HCT116 (cell line): ENCODE data around the gene DGKZ. TPM values are rescaled to one million over a fixed set of nuclear protein-coding genes. Genes with fewer than 3 reads are reported as not detected.

Experiments
- ATAC-seq: fragments of 200-7000 bp; cut with Tn5 transposase; 2 replicates; pipeline ENCODE4 v1.9.1; 2020; ENCODE audit warnings: mild to moderate bottlenecking, moderate library complexity
- BruUV-seq: library from RNA; stranded (reverse); fragments of 400-500 nt; replicated peaks from 2 replicates; lab custom pipeline; 2021; lab: Mats Ljungman, UMichigan
- CTCF ChIA-PET: fragments of 300-600 bp; sonication (Branson Sonifier 250); formaldehyde crosslinking; loops from one replicate; lab custom pipeline; 2021; ENCODE audit warnings: antibody characterized with exemption; lab: Charles Lee
- POLR2A ChIA-PET: fragments of 300-600, 350-600 bp; sonication (Branson Sonifier 250); formaldehyde crosslinking; loops from one replicate; lab custom pipeline; 2021; ENCODE audit warnings: antibody characterized with exemption; lab: Charles Lee
- RAD21 ChIA-PET, 2 experiments: fragments of 300-600 bp; sonication (Branson Sonifier 250); formaldehyde crosslinking; loops; one replicate each; lab custom pipeline; 2023; ENCODE audit warnings: low total read pairs in 2 of 2; ENCODE audit not compliant: uncharacterized antibody in 2 of 2, unreplicated experiment in 2 of 2, low non-redundant PET in 1 of 2; lab: Charles Lee
- DNase-seq: peaks from one replicate; pipeline ENCODE4 v3.0.0-alpha.2; 2010; ENCODE audit warnings: low read depth, low spot score
- H2AFZ ChIP-seq: fragments of 200-600 bp; shearing (Covaris generic), sonication (generic); 2 replicates; pipeline ENCODE4 v1.6.1; 2017; ENCODE audit warnings: low read depth, mixed run types, mixed read lengths, antibody characterized with exemption, low read length; ENCODE audit not compliant: poor library complexity, severe bottlenecking
- H3K27ac ChIP-seq: 2 replicates; pipeline ENCODE4 v1.5.1; 2012; ENCODE audit warnings: low read depth, low read length
- H3K27me3 ChIP-seq: fragments of 200-600 bp; sonication (generic); 2 replicates; pipeline ENCODE4 v1.6.1; 2016; ENCODE audit warnings: mixed run types, low read length, mixed read lengths; ENCODE audit not compliant: insufficient read depth
- H3K36me3 ChIP-seq, 2 experiments: fragments of 200-500 bp in 1 of 2; fragments of 200-600 bp in 1 of 2; sonication (Bioruptor generic) in 1 of 2; sonication (generic) in 1 of 2; 2 replicates each; pipeline versions ENCODE4 v1.5.1 to v1.6.1; 2014 to 2016; ENCODE audit warnings: low read length in 2 of 2, inconsistent platforms in 1 of 2, mixed read lengths in 1 of 2, mixed run types in 1 of 2; ENCODE audit not compliant: insufficient read depth in 2 of 2, control insufficient read depth in 1 of 2
- H3K4me1 ChIP-seq, 2 experiments: fragments of 200-600 bp in 1 of 2; sonication (generic) in 1 of 2; 2 replicates each; pipeline versions ENCODE4 v1.5.1 to v1.6.1; 2012 to 2017; ENCODE audit warnings: low read length in 2 of 2, inconsistent platforms in 1 of 2, mild to moderate bottlenecking in 1 of 2, mixed read lengths in 1 of 2, mixed run types in 1 of 2, moderate library complexity in 1 of 2; ENCODE audit not compliant: insufficient read depth in 2 of 2, control insufficient read depth in 1 of 2
- H3K4me2 ChIP-seq: fragments of 200-600 bp; sonication (generic); 2 replicates; pipeline ENCODE4 v1.6.1; 2017; ENCODE audit warnings: mixed run types, low read length, mixed read lengths
- H3K4me3 ChIP-seq, 2 experiments: fragments of 200-600 bp in 1 of 2; sonication (generic) in 1 of 2; replicated peaks in 1 of 2; 2 replicates each; pipeline ENCODE4 v1.5.1; 2011 to 2016; ENCODE audit warnings: low read length in 2 of 2, control low read depth in 1 of 2, low read depth in 1 of 2, mild to moderate bottlenecking in 1 of 2, mixed read lengths in 1 of 2, mixed run types in 1 of 2
- H3K79me2 ChIP-seq: fragments of 200-600 bp; sonication (generic); 2 replicates; pipeline ENCODE4 v1.6.1; 2017; ENCODE audit warnings: mild to moderate bottlenecking, mixed run types, low read length, moderate library complexity, mixed read lengths; ENCODE audit not compliant: insufficient read depth
- H3K9ac ChIP-seq: fragments of 200-600 bp; sonication (generic); 2 replicates; pipeline ENCODE4 v1.6.1; 2016; ENCODE audit warnings: low read length, mixed read lengths
- H3K9me2 ChIP-seq: fragments of 200-600 bp; sonication (generic), shearing (Covaris generic); 2 replicates; pipeline ENCODE4 v1.6.1; 2017; ENCODE audit warnings: mixed run types, mild to moderate bottlenecking, moderate library complexity; ENCODE audit not compliant: insufficient read depth
- H3K9me3 ChIP-seq, 2 experiments: fragments of 200-500 bp in 1 of 2; fragments of 200-600 bp in 1 of 2; sonication (Bioruptor generic) in 1 of 2; sonication (generic) in 1 of 2; 2 replicates each; pipeline ENCODE4 v1.6.1; 2014 to 2017; ENCODE audit warnings: low read length in 2 of 2, mixed read lengths in 2 of 2, inconsistent platforms in 1 of 2, low read depth in 1 of 2, mild to moderate bottlenecking in 1 of 2, mixed run types in 1 of 2, moderate library complexity in 1 of 2; ENCODE audit not compliant: control insufficient read depth in 1 of 2, insufficient read depth in 1 of 2
- H4K20me1 ChIP-seq: fragments of 200-600 bp; sonication (generic), shearing (Covaris generic); 2 replicates; pipeline ENCODE4 v1.6.1; 2017; ENCODE audit warnings: mixed run types, mild to moderate bottlenecking, moderate library complexity; ENCODE audit not compliant: insufficient read depth
- EGR1 ChIP-seq: IDR thresholded peaks from 2 replicates; pipeline ENCODE4 v1.6.1; 2012; ENCODE audit warnings: low read depth
- ELF1 ChIP-seq: IDR thresholded peaks from 2 replicates; pipeline ENCODE4 v1.6.1; 2012; ENCODE audit warnings: low read depth, borderline replicate concordance
- EZH2phosphoT487 ChIP-seq: fragments of 200-600 bp; IDR thresholded peaks from 2 replicates; pipeline ENCODE4 v1.6.1; 2018; ENCODE audit warnings: antibody characterized with exemption, borderline replicate concordance
- FOSL1 ChIP-seq: IDR thresholded peaks from 2 replicates; pipeline ENCODE4 v1.6.1; 2012; ENCODE audit warnings: low read depth
- POLR2AphosphoS5 ChIP-seq: IDR thresholded peaks from 2 replicates; pipeline ENCODE4 v1.6.1; 2011; ENCODE audit warnings: mild to moderate bottlenecking, low read depth, low read length, moderate library complexity
- RAD21 ChIP-seq: IDR thresholded peaks from 2 replicates; pipeline ENCODE4 v1.6.1; 2012; ENCODE audit warnings: low read depth, mild to moderate bottlenecking
- SIN3A ChIP-seq: IDR thresholded peaks from 2 replicates; pipeline ENCODE4 v1.6.1; 2012; ENCODE audit warnings: low read depth
- ZNF274 ChIP-seq: fragments of 200-500 bp; sonication (Bioruptor generic); IDR thresholded peaks from 2 replicates; pipeline ENCODE4 v1.6.1; 2014; ENCODE audit warnings: mild to moderate bottlenecking, low read depth, low read length, inconsistent platforms
- intact Hi-C: fragments of 100-400 bp; cut with micrococcal nuclease; formaldehyde crosslinking; loops from 2 replicates; pipeline ENCODE4 v1.10.0; 2022
- total RNA-seq: library from RNA; stranded (reverse); gene quantifications from one replicate; pipeline ENCODE4 v1.2.1, GENCODE V29; 2021; ENCODE audit not compliant: unreplicated experiment
- TF ChIP-seq, protein P1 (sequence below): IDR thresholded peaks from 2 replicates; pipeline ENCODE4 v1.6.1; 2012
- TF ChIP-seq, protein P2 (sequence below): IDR thresholded peaks from 2 replicates; pipeline ENCODE4 v1.6.1; 2012

DGKZ gene
- total RNA-seq, 1 experiment from 2014 or later, result 70.2 TPM

GRCh38 chr11:46378296-46378695 is 31.0 kb downstream of the DGKZ start:
- H3K36me3 ChIP-seq, result peaks cover 0 to 4% of the 10 kb centered on the region in 2 experiments; a peak in 2 of 4 replicates
- ChIA-PET RAD21 (no interaction called here), POLR2A (interaction anchor here (0.6 kb wide), 1 partner anchor 34 kb away, joined by 3 read pairs; no protein-coding TSS in a partner anchor)
- no peak overlapping the region for H3K4me2 ChIP-seq
- no peaks in the 10 kb centered on the region for H3K9me3 ChIP-seq
- DNase-seq, result no peak
- H3K27ac ChIP-seq, result no peak overlapping the region; the same call in 1 of the 2 replicates
- no peaks in the 10 kb centered on the region for H4K20me1 ChIP-seq
- no peak overlapping the region for H3K9ac ChIP-seq
- intact Hi-C loops, result no loop called here
- H2AFZ ChIP-seq, result no peak overlapping the region
- no peak for ATAC-seq
- no peak overlapping the region for H3K4me3 ChIP-seq
- peaks cover 12% of the 10 kb centered on the region; the same call in 1 of the 2 replicates for H3K79me2 ChIP-seq
- H3K9me2 ChIP-seq, result no peaks in the 10 kb centered on the region
- TF ChIP-seq, protein P1, sequence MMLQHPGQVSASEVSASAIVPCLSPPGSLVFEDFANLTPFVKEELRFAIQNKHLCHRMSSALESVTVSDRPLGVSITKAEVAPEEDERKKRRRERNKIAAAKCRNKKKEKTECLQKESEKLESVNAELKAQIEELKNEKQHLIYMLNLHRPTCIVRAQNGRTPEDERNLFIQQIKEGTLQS, result no peak
- no peak for TF ChIP-seq ELF1
- TF ChIP-seq EZH2phosphoT487, result no peak
- TF ChIP-seq POLR2AphosphoS5, result no peak
- no peak for TF ChIP-seq FOSL1
- TF ChIP-seq EGR1, result no peak
- no peak for TF ChIP-seq SIN3A
- TF ChIP-seq, protein P2, sequence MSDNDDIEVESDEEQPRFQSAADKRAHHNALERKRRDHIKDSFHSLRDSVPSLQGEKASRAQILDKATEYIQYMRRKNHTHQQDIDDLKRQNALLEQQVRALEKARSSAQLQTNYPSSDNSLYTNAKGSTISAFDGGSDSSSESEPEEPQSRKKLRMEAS, result no peak
- TF ChIP-seq ZNF274, result no peak
- TF ChIP-seq RAD21, result no peak
- TF ChIP-seq, all 23 proteins: peak for 0
- CTCF ChIA-PET, result interaction anchor here (0.6 to 1.1 kb wide), 3 partner anchors 10 to 26 kb away, joined by 3 read pairs; no protein-coding TSS in a partner anchor
- H3K27me3 ChIP-seq, result no peaks in the 10 kb centered on the region
- H3K4me1 ChIP-seq, result peaks cover 13 to 38% of the 10 kb centered on the region in 2 experiments
- no TSS peak for BruUV-seq
